HG02642 (cell line): ENCODE results near the gene WASF3.

Experiments
- ATAC-seq: cut with Tn5 transposase; IDR thresholded peaks from one replicate; pipeline ENCODE4 v1.9.1; 2021; ENCODE audit warnings: mild to moderate bottlenecking; ENCODE audit not compliant: unreplicated experiment, poor library complexity

WASF3 gene, protein sequence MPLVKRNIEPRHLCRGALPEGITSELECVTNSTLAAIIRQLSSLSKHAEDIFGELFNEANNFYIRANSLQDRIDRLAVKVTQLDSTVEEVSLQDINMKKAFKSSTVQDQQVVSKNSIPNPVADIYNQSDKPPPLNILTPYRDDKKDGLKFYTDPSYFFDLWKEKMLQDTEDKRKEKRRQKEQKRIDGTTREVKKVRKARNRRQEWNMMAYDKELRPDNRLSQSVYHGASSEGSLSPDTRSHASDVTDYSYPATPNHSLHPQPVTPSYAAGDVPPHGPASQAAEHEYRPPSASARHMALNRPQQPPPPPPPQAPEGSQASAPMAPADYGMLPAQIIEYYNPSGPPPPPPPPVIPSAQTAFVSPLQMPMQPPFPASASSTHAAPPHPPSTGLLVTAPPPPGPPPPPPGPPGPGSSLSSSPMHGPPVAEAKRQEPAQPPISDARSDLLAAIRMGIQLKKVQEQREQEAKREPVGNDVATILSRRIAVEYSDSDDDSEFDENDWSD

DNA sequence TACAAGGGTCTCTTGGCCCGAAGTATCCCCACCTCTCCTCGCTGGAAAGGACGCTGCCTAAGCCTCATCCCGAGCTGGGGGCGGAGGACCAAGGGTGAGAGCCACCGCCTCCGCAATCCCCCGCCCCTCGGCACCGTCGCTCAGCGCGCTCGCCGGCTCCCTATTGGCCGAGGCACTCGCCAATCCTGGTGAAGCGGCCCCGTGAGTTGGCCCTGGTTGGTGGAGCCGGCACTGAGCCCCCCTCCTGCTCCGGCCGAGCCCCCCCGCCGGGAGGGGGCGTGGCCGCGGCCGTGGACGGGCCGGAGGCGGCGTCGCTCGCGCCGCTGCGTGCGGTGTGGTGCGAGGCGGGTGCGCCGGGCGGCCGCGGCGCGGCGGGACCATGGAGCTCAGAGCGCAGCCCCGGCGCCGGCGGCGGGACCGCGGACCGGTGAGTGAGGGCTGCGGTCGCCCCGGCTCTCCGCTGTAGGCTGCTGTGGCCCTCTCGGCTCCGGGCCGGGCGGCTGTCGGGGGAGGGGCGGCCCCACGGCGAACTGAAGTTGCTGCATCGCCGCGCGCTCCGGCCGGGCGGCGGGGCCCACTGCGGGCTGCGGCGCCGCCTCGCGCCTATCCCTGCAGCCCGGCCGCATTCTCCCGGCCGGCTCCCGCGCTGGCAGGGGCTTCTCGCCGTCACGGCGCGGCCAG lies at the start of gene WASF3:
WASF3 (plus strand) TSS at position 291 of the 681 bp plus-strand sequence. CDS start 84,588 bp downstream, outside the sequence.
- peak; percentile 96 for ATAC-seq

DNA sequence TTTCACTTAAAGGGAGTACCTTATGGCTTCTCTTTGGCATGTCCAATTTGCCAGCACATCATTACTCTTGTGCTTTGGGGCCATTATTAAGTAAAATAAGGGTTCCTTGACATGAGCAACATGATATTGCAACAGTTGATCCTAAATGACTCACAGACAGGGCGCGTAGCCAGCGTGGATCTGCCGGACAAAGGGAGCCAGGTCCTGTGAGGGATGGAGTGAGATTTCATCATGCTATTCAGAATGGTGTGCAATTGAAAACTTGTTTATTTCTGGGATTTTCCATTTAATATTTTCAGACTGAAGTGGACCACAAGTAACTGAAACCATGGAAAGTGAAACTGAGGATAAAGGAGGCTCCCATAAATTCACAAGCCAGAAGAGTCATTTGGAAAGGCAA lies 48.6 kb upstream of the WASF3 start:
- ATAC-seq: no peak

DNA sequence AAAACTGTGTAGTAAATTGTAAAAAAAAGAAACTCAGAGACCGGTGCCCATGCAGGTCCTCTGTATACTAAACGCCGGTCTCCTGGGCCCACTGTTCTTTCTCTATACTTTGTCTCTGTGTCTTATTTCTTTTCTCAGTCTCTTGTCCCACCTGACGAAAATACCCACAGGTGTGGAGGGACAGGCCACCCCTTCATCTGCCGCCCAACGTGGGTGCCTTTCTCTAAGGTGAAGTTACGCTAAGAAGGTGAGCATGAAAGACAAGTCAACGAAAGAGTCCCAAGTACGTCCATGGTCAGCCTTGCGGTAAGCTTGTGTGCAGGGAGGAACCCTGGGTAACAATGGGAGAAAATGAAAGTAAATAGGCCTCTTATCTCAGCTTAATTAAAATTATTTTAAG lies 48.0 kb upstream of the WASF3 start:
- ATAC-seq: no peak

DNA sequence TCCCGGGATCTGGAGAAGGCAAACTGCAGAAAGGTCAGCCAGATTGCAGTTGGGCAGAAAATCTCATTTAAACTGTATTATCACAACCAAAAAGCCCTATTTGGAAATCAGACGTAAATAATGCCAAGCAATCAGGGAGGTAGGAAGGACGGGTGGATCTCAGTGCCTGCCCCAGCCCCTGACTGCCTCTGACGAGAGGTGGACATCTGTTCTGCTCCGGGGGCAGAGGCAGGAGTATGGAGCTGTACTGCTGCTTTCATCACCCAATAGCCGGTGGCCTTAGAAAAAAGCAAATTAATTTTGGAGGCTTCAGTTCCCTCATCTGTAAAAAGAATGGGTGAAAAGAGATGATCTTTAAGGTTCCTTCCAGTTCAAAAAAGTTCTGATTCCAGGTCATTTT lies 43.6 kb upstream of the WASF3 start:
- ATAC-seq: no peak

DNA sequence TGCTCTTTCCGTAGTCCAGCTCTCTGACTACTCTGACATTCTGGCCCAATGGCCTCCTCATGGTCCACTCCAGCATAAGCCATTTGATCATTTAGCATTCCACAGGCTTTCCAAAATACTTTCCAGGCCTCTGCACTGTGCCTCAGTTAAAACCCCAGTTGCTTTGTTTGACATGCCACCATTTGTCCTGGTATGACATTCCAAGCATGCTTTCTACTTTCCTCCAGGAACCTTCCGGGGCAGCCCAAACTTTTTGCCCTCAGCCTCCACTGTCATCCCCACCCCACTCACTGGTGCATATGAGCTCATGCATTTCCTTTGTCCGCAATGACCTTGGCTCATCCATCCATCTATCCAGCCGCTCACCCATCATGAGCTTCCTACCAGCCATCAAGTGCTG lies 41.8 kb upstream of the WASF3 start:
- ATAC-seq: no peak

DNA sequence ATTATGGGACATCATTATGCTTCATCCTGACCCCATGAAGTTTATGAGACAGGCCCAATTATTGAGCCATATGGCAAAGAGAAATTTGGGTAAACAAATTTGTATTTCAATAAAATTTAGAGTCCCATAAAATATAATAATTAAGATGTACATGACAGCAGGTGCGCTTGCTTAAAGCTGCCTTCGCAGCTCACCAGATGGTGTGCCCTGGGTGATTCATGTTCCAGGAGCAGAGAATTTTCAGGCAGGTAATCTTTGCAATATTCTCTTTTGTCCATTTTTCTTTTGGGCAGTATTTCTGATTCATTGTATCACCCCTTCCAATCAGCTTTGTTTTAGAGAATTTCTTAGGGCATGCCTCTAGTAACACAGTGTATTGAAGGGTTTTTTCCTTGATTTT lies 39.5 kb upstream of the WASF3 start:
- no peak for ATAC-seq

DNA sequence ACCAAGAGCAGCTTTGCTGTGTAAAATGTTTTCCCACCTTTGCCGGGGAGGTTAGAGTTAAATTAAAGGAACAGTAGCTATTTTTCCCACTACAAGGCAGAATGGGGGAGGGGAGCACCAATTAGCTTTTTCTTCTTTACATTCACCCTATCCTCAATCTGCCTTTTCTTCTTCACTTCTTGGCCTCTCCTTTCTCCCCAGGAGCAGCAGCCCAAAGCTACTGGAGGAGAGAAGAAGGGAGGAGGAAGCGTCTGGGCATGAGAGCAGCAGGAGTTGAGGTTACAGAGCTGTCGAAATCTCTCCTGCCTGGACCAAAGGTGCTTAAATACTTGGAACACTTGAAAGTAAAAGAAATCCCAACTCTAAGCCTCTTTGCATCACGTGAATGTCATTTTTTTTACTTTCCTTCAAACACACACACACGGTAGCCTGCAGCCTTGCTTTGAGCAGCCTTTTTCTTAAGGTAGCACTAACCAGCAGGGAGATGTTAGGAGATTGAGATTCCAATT lies 39.0 kb upstream of the WASF3 start:
- no peak for ATAC-seq

DNA sequence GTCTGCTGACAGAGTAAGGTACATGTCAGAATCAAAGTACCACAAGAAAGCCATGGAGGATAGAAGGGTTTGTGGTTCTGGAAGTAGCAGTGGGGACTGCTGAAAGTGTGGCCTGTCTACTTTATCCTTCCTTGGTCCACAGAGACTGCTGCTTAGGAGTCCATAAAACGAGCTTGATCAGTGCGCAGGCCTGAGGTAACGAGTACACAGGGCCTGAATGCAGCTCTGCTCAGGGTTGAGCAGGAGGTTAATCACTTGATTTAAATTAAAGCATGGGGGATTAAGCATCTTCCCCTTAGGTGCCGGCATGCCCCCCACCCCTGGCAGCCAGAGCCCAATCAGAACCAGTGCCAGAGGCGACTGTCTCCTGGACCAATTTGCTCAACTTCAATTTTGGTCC lies 34.9 kb upstream of the WASF3 start:
- ATAC-seq: no peak

DNA sequence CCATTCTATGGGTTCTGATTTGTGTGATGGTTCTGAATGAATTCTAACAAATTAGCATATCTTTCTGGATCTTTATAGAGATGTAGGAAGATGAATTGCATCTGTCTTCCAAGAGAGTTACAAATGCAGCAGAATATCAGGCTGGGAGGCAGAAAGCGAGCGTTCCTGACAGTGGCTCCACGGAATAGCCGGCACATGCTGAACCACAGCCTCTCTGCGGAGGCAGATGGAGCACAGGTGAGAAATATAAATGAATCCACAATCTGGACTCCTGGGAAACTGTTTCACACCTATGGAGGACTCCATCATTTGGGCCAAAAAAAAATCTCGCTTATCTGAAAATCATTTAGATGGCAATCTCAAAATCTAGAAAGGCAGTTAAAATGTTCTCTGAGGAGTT lies 34.5 kb upstream of the WASF3 start:
- no peak for ATAC-seq

DNA sequence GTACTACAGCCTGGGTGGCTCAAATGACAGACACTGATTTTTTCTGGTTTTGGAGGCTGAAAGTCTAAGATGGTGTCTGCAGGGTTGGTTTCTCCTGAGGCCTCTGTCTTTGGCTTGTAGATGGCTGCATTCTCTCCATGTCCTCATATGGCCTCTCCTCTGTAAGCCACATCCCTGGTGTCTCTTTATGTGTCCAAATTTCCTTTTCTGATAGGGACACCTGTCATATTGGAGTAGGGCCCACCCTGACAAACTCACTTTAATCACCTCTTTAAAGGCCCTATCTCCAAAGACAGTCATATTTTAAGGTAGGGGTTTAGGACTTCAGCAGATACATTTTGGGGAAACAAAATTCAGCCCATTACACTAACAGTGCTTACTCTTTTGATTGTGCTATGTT lies 32.0 kb upstream of the WASF3 start:
- ATAC-seq: no peak

DNA sequence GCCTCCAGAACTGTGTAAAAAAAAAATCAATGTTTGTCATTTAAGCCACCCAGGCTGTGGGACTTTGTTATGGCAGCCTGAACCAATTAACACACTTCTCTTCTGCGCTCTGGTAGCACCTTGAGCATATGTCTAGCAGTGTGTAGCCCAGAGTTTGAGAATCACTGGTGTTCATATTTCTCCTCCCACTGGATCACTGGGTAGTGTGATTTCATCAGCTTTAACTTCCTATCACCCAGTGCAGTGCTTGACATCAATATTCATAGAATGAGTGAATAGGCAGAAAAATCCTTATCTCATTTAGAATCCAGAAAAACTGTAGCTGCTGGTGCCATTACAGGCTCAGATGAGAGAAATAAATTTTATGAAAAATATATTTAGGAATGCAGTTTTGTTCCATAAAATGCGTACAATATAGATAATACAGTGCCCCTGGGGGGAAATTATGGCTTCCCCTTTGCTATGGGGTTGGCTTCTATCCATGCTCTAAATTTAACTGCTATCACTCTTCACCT lies 30.7 kb upstream of the WASF3 start:
- no peak for ATAC-seq

DNA sequence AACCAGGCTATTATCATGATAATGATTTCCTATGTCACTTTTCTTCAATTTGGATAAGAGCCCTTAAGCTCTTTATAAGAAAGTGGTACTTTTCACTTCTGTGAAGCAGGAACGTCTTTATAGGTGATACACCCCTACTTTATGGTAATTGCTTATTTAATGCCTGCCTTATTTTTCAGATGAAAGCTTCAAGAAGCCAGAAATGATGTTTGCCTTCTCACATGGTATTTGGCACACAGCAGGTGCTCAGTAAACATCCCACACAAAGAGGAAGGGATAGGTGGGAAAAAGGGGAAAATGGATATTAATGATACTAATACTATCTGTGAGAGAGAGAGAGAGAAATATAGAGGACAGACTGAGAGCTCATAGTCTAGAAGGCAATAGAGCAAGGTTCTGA lies 29.0 kb upstream of the WASF3 start:
- no peak for ATAC-seq

DNA sequence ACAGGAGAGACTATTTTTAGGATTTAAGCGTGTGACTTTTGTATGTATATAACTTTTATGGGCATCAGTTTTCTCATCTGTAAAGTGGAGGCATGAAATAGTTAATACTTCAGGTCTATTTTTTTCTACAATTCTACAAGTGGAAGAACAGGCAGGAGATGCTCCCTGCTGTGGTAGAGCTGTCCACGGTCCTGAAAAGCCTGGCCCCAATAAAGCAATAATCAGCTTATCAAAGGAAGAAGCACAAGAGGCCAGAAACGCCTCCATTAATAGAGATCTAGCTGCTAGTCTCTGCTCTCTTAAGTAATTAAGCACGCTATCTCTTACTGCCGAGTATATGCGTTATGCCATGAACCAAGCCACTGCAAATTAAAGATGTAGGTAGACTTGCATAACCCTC lies 28.0 kb upstream of the WASF3 start:
- no peak for ATAC-seq

DNA sequence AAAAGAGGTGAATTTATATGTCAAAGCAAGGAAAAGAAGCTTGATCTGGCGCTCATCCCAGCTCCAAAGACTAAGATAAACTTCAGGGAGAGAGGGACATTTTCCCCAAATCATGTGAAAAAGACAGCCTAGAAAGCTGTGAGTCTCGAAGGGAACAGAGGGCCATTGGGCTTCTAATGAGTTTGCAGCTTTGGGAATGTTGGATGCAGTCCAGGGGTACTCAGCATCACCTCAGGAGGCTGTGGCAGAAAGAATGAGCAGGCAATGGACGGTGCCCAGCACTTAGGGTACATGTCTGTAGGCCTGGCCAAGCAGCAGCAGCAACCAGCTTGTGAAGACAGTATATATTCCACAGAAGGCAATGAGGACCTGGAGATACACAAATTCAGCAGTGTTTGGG lies 25.7 kb upstream of the WASF3 start:
- ATAC-seq: no peak

DNA sequence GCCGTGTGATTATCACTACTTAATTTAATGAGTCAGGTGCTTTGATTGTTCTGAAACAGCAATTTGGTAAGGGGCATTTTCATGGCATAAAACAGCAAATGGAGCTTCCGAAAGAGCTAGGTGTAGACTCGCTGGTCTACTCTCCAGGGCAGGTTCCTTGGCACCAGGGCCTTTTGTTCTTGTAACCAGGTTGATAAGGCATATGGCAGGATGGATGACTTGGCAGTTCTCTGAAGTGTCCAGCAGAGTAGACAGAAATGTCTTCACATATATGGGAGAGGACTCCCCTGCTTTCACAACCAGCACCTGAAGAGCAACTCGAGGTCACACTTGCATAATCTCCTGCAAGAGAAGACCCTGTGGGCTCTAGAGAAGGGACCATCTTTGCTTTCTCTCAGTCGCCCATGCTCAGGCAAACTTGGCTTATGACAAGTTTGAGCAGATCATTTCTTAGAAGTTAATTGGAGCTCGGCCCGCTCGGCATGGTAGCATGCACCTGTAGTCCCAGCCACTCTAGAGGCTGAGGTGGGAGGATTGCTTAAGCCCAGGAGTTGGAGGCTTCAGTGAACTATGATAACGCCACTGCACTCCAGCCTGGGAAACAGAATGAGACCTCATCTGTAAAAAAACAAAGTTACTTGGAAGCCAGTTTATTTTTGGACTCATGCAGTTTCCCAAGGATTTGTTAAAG lies 23.3 kb upstream of the WASF3 start:
- ATAC-seq: no peak

DNA sequence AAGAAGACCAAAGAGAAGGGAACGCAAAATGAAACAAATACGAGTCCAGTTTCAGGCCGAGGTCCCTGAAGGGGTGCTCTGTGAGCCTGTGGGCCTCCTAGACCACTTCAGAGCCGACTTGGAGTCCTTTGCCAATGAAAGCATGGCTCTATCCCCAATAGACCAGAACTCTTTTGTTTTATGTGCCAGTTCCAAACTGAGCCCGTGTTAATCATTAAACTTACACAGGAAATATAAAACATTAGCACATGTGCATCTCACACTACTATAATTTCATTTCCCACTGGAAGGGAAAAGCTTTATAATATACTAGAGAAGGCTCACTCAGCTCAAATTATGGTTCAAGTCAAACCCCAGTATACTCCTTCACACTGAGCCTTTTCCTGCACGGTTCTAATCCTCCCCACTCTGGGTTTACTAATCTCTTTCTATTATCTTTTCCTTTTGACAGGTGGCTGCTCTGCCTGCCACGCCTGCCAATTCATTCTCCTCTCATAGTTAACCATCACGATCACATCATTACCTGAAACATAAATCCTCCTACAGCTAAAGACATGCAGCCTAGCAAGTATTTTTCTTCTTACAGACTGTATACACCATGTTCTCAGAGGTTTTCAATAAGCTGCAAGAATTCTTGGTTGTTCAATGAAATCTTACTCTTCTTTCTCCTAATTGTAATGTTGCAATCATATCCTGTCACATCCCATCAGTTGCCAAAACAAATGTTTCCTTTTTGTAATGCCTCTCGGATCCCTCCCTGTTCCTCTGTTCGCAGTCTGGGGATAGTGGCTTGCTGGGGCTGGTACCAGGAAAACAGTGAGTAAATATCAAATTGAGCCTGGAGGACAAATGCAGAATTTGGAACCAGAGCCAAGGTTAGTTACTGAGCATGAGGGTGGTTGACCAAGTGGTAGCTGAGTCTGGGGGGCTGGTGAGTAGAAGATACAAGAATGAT lies 18.8 kb upstream of the WASF3 start:
- ATAC-seq: no peak

DNA sequence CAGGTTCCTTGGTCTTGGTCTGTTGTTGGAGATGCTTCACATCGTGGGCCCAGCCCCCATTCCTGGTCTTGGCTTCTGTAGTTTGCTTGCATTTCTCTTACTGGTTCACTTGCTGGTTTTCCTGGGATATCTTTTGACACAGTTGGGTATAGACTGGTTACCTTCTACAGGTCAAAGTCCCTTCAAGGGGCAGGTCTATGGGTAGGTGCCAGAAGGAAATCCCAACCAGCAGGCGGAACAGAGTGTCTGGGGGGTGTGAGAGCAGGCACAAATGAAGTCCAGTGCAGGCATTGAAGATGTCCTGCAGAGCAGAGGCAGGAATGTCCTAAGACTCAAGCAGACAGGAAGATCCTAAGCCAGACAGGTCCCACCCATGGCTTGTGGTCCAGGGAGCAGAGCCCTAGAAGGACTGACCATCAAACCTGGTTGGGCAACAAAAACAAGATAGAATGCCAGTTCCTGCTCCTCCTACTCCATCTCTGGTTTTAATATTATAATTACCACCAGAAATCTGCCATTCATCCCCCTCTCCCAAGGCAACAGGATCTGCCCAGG lies 17.7 kb upstream of the WASF3 start:
- ATAC-seq: no peak

DNA sequence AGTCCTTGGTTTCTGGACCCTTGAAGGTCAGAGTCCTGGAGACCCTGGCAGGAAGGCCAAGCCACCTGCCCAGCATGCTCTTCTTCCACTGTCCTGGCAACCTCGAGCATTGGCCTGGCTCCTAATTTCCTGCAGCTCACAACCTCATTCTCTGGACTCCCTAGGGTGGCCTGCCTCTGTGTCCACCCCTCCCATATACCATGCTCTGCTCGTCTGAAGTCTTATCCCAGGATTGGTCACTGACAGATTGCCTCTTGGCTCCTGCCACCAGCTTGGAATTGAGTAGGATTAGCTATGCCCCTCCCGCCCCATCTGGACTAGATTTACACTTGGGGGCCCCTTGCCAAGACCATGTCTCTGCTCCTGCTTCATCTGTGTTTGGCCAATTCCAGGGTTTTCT lies 17.1 kb upstream of the WASF3 start:
- ATAC-seq: no peak

DNA sequence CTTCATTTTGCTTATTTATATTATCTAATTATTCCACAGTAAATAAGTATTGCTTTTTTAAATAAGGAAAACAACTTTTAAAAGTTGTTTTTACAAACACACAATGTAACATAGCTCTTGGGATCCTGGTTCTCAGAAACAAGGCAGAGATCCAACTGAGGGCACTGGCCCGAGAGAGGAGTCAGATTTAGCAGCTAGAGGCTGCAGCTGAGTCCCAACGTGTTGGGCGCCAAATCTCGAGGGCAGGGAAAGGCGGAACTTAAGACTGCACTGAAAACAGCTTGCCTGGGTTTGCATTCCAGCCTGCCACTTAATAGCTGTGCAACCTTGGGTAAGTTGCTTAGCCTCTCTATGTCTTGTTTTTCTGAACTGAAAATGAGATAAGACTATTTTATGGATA lies 16.4 kb upstream of the WASF3 start:
- ATAC-seq: no peak
